HepG2 (cell line): ENCODE results near the gene RAC3. TPM values are rescaled to one million over a fixed set of nuclear protein-coding genes. Genes with fewer than 3 reads are reported as not detected.
A peak's percentile ranks its signal among the peaks of the same experiment; 100 is the strongest.

Source experiments
- ARID4A ChIP-seq: sonication (generic); formaldehyde crosslinking; IDR thresholded peaks from 2 replicates; pipeline ENCODE4 v1.5.0; 2020; ENCODE audit warnings: mild to moderate bottlenecking, missing genetic modification reagents, borderline replicate concordance
- ARID5B ChIP-seq: IDR thresholded peaks from 2 replicates; pipeline ENCODE4 v1.4.0; 2020; ENCODE audit warnings: mild to moderate bottlenecking, missing genetic modification reagents
- BCL6 ChIP-seq: IDR thresholded peaks from 2 replicates; pipeline ENCODE4 v1.6.1; 2016; ENCODE audit warnings: missing genetic modification reagents, missing compliant biosample characterization
- DPF2 ChIP-seq: sonication (generic); formaldehyde crosslinking; IDR thresholded peaks from 2 replicates; pipeline ENCODE4 v1.4.0; 2020; ENCODE audit warnings: mild to moderate bottlenecking, low read depth, missing genetic modification reagents, borderline replicate concordance
- HIVEP1 ChIP-seq: sonication (generic); formaldehyde crosslinking; IDR thresholded peaks from 2 replicates; pipeline ENCODE4 v1.4.0; 2020; ENCODE audit warnings: mild to moderate bottlenecking, missing genetic modification reagents
- KDM4B ChIP-seq: sonication (generic); formaldehyde crosslinking; IDR thresholded peaks from 2 replicates; pipeline ENCODE4 v1.4.0; 2020; ENCODE audit warnings: missing genetic modification reagents
- MTF2 ChIP-seq: sonication (generic); formaldehyde crosslinking; IDR thresholded peaks from 2 replicates; pipeline ENCODE4 v1.5.0; 2020; ENCODE audit warnings: missing genetic modification reagents, borderline replicate concordance
- MXD1 ChIP-seq: sonication (generic); formaldehyde crosslinking; IDR thresholded peaks from 2 replicates; pipeline ENCODE4 v1.4.0; 2020; ENCODE audit warnings: mild to moderate bottlenecking, missing genetic modification reagents
- NCOA5 ChIP-seq: sonication (generic); formaldehyde crosslinking; IDR thresholded peaks from 2 replicates; pipeline ENCODE4 v1.4.0; 2020; ENCODE audit warnings: missing genetic modification reagents
- TAF1 ChIP-seq: sonication (generic); formaldehyde crosslinking; IDR thresholded peaks from 2 replicates; pipeline ENCODE4 v1.4.0; 2020; ENCODE audit warnings: missing genetic modification reagents
- ZNF281 ChIP-seq: sonication (generic); formaldehyde crosslinking; IDR thresholded peaks from 2 replicates; pipeline ENCODE4 v1.4.0; 2020; ENCODE audit warnings: missing genetic modification reagents, borderline replicate concordance
- ZNF354B ChIP-seq: sonication (generic); formaldehyde crosslinking; IDR thresholded peaks from 2 replicates; pipeline ENCODE4 v1.8.0; 2022; ENCODE audit warnings: mild to moderate bottlenecking, missing genetic modification reagents
- ZNF512B ChIP-seq: sonication (generic); formaldehyde crosslinking; IDR thresholded peaks from 2 replicates; pipeline ENCODE4 v1.5.1; 2020; ENCODE audit warnings: missing genetic modification reagents, mild to moderate bottlenecking, borderline replicate concordance
- ZNF629 ChIP-seq: sonication (generic); formaldehyde crosslinking; conservative IDR thresholded peaks from 2 replicates; pipeline ENCODE4 v1.5.0; 2020; ENCODE audit warnings: missing genetic modification reagents
- polyA plus RNA-seq, 8 experiments: library from polyadenylated mRNA; depleted of rRNA in 3 of 8; stranded (reverse) in 7 of 8; unstranded in 1 of 8; fragments of >200 nt; fragmentation: Illumina TruSeq in 4 of 8; extraction: Trizol in 4 of 8; gene quantifications; 2 replicates each; pipeline versions ENCODE4 v1.2.1 to v1.2.3, GENCODE V29; 2011 to 2016; ENCODE audit warnings: low read depth in 4 of 8, missing spikeins in 1 of 8, mixed read lengths in 1 of 8; ENCODE audit not compliant: insufficient read depth in 1 of 8
- total RNA-seq, 5 experiments: library from RNA; depleted of rRNA; stranded (reverse); fragments of >200 nt; fragmentation: Illumina TruSeq; extraction: Trizol; gene quantifications; 2 replicates each; pipeline ENCODE4 v1.2.3, GENCODE V29; 2016; ENCODE audit warnings: low read depth in 1 of 5

Gene RAC3
- total and polyA plus RNA-seq, 2 of the 13 experiments (the other 11 are each of a cell fraction or from before 2014, with no cell fraction given), result 10.5 to 21.3 TPM

GRCh38 chr17:82039695-82040299, 8.3 kb downstream of the RAC3 start (continued):
- TF ChIP-seq ZNF281 (CRISPR knock-in tag) (no peak; the same call in 1 of the 2 replicates), ZNF629 (CRISPR knock-in tag) (no peak), BCL6 (CRISPR knock-in tag) (no peak), ZNF512B (CRISPR knock-in tag) (no peak), ZNF354B (no peak), DPF2 (CRISPR knock-in tag) (peak; percentile 76; the same call in 1 of the 2 replicates), KDM4B (CRISPR knock-in tag) (0 out of 2 replicates have a peak, but pooled peaks have one; percentile 16), NCOA5 (CRISPR knock-in tag) (no peak), MXD1 (CRISPR knock-in tag) (peak; percentile 49; the same call in 1 of the 2 replicates), MTF2 (no peak), TAF1 (CRISPR knock-in tag) (no peak), ARID5B (peak; percentile 33; the same call in 1 of the 2 replicates), HIVEP1 (no peak), ARID4A (CRISPR knock-in tag) (peak; percentile 58; the same call in 1 of the 2 replicates)
